ENCODE data around the gene CACNA2D3.

- TF ChIP-seq EZH2phosphoT487 (IDR thresholded peaks at IDR 0.05; ENCODE audit: borderline replicate concordance, low read depth, low read length): no peak
- TF ChIP-seq, protein P1, sequence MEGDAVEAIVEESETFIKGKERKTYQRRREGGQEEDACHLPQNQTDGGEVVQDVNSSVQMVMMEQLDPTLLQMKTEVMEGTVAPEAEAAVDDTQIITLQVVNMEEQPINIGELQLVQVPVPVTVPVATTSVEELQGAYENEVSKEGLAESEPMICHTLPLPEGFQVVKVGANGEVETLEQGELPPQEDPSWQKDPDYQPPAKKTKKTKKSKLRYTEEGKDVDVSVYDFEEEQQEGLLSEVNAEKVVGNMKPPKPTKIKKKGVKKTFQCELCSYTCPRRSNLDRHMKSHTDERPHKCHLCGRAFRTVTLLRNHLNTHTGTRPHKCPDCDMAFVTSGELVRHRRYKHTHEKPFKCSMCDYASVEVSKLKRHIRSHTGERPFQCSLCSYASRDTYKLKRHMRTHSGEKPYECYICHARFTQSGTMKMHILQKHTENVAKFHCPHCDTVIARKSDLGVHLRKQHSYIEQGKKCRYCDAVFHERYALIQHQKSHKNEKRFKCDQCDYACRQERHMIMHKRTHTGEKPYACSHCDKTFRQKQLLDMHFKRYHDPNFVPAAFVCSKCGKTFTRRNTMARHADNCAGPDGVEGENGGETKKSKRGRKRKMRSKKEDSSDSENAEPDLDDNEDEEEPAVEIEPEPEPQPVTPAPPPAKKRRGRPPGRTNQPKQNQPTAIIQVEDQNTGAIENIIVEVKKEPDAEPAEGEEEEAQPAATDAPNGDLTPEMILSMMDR (conservative IDR thresholded peaks at IDR 0.05; ENCODE audit: low read length): no peak
These were observed 460.1 kb downstream of the CACNA2D3 start for GRCh38 chr3:54582424-54582823.
